K562 (cell line): ENCODE measurements around the gene SIGLEC6. TPM values are rescaled to one million over a fixed set of nuclear protein-coding genes. Genes with fewer than 3 reads are reported as not detected.

Source experiments
- ATAC-seq: fragments of 200-7000 bp; cut with Tn5 transposase; 3 replicates; pipeline ENCODE4 v1.9.1; 2020; ENCODE audit warnings: moderate library complexity
- BruUV-seq: library from RNA; stranded (reverse); fragments of 400-500 nt; replicated peaks from 2 replicates; lab custom pipeline; 2021; lab: Mats Ljungman, UMichigan
- CTCF ChIA-PET: fragments of 300-600 bp; formaldehyde crosslinking; extraction: SDS; loops from one replicate; lab custom pipeline; 2021; ENCODE audit warnings: low intra/inter-chr PET ratio; lab: Yijun Ruan, JAX
- POLR2A ChIA-PET: fragments of 300-600, 350-650 bp; sonication (Branson Sonifier 250); formaldehyde crosslinking; extraction: SDS; loops from one replicate; lab custom pipeline; 2021; ENCODE audit warnings: antibody characterized with exemption, inconsistent platforms; lab: Yijun Ruan, JAX
- DNase-seq, 4 experiments: peaks; one replicate each; pipeline versions ENCODE4 v3.0.0 to v3.0.0-alpha.2; 2011 to 2018; ENCODE audit warnings: low spot score in 3 of 4, mixed read lengths in 3 of 4; ENCODE audit errors: extremely low read depth in 1 of 4
- FAIRE-seq: peaks from 2 replicates; lab custom pipeline; 2011; peaks lifted over from hg19 to GRCh38; lab: Jason Lieb, UNC
- H2AFZ ChIP-seq: 2 replicates; pipeline ENCODE4 v1.6.0; 2011; ENCODE audit warnings: low read depth, low read length, control low read depth, inconsistent platforms
- H3K27ac ChIP-seq: fragments of 200-600 bp; 3 replicates; pipeline ENCODE4 v1.8.0; 2011; ENCODE audit warnings: low read depth, mild to moderate bottlenecking, control low read depth, inconsistent platforms, low read length, moderate library complexity, mixed read lengths; ENCODE audit errors: extremely low read depth
- H3K27me3 ChIP-seq, 2 experiments: fragments of 300-600 bp in 1 of 2; 2 replicates in 1 of 2; 3 replicates in 1 of 2; pipeline versions ENCODE4 v1.6.0 to v1.8.0; 2011; ENCODE audit warnings: inconsistent platforms in 2 of 2, low read length in 2 of 2, mild to moderate bottlenecking in 1 of 2, mixed read lengths in 1 of 2, moderate library complexity in 1 of 2; ENCODE audit not compliant: control insufficient read depth in 2 of 2, insufficient read depth in 2 of 2
- H3K36me3 ChIP-seq: fragments of 300-600 bp; 3 replicates; pipeline ENCODE4 v1.8.0; 2011; ENCODE audit warnings: mild to moderate bottlenecking, low read length, inconsistent platforms; ENCODE audit not compliant: control insufficient read depth, insufficient read depth
- H3K4me1 ChIP-seq, 2 experiments: fragments of 200-600 bp in 1 of 2; replicated peaks in 1 of 2; 2 replicates in 1 of 2; 3 replicates in 1 of 2; pipeline versions ENCODE4 v1.5.1 to v1.8.0; 2011; ENCODE audit warnings: inconsistent platforms in 2 of 2, low read length in 2 of 2, mild to moderate bottlenecking in 1 of 2, mixed read lengths in 1 of 2, moderate library complexity in 1 of 2; ENCODE audit not compliant: control insufficient read depth in 2 of 2, insufficient read depth in 2 of 2
- H3K4me2 ChIP-seq: 2 replicates; pipeline ENCODE4 v1.6.1; 2011; ENCODE audit warnings: low read length, control low read depth, inconsistent platforms, mixed read lengths; ENCODE audit not compliant: insufficient read depth
- H3K4me3 ChIP-seq: fragments of 200-600 bp; sonication (generic), shearing (Covaris generic); 2 replicates; pipeline ENCODE4 v1.5.1; 2016; ENCODE audit warnings: control low read depth, inconsistent platforms
- H3K79me2 ChIP-seq: fragments of 200-600 bp; 3 replicates; pipeline ENCODE4 v1.8.0; 2011; ENCODE audit warnings: low read length, inconsistent platforms; ENCODE audit not compliant: control insufficient read depth, insufficient read depth
- H3K9ac ChIP-seq, 2 experiments: 2 replicates each; pipeline versions ENCODE4 v1.6.0 to v1.6.1; 2011; ENCODE audit warnings: low read depth in 2 of 2, low read length in 2 of 2, control low read depth in 1 of 2, inconsistent platforms in 1 of 2, mild to moderate bottlenecking in 1 of 2, mixed read lengths in 1 of 2; ENCODE audit not compliant: insufficient read depth in 1 of 2
- H3K9me1 ChIP-seq: one replicate; pipeline ENCODE4 v1.6.0; 2011; ENCODE audit warnings: inconsistent platforms, mild to moderate bottlenecking, low read length, moderate library complexity; ENCODE audit not compliant: control insufficient read depth, insufficient read depth
- H3K9me3 ChIP-seq: replicated peaks from 2 replicates; pipeline ENCODE4 v1.5.1; 2011; ENCODE audit warnings: low read depth, low read length, inconsistent platforms; ENCODE audit not compliant: control insufficient read depth, insufficient read depth
- H4K20me1 ChIP-seq: replicated peaks from 2 replicates; pipeline ENCODE4 v1.6.1; 2011; ENCODE audit warnings: low read length, inconsistent platforms, mixed read lengths; ENCODE audit not compliant: control insufficient read depth, insufficient read depth
- CHD1 ChIP-seq: fragments of 200-600 bp; sonication (generic); IDR thresholded peaks from one replicate; pipeline ENCODE4 v1.6.1; 2012; ENCODE audit warnings: mild to moderate bottlenecking, moderate library complexity, low read length, inconsistent platforms
- ETV5 ChIP-seq: sonication (generic); formaldehyde crosslinking; IDR thresholded peaks from 2 replicates; pipeline ENCODE4 v1.4.0; 2020; ENCODE audit warnings: low read depth, mild to moderate bottlenecking, missing genetic modification reagents
- KAT7 ChIP-seq: sonication (generic); formaldehyde crosslinking; IDR thresholded peaks from 2 replicates; pipeline ENCODE4 v1.8.0; 2022; ENCODE audit warnings: missing genetic modification reagents, mild to moderate bottlenecking, borderline replicate concordance
- KLF10 ChIP-seq: fragments of 250-450 bp; sonication (Bioruptor Pico); IDR thresholded peaks from 2 replicates; pipeline ENCODE4 v1.6.1; 2021; ENCODE audit warnings: matching md5 sums
- MECOM ChIP-seq: fragments of 250-450 bp; sonication (Bioruptor Pico); IDR thresholded peaks from 2 replicates; pipeline ENCODE4 v1.8.0; 2022; ENCODE audit warnings: inconsistent platforms
- MEIS2 ChIP-seq: fragments of 450-650 bp; IDR thresholded peaks from 2 replicates; pipeline ENCODE4 v1.6.1; 2014; ENCODE audit warnings: mild to moderate bottlenecking; ENCODE audit not compliant: partially characterized antibody
- NBN ChIP-seq: fragments of 450-650 bp; IDR thresholded peaks from 2 replicates; pipeline ENCODE4 v1.6.1; 2016; ENCODE audit warnings: low read depth, mild to moderate bottlenecking
- NR2C2 ChIP-seq, 2 experiments: fragments of 200-800 bp in 1 of 2; sonication (Bioruptor generic) in 1 of 2; sonication (generic) in 1 of 2; formaldehyde crosslinking in 1 of 2; IDR thresholded peaks; 2 replicates each; pipeline versions ENCODE4 v1.6.1 to v1.8.0; 2016 to 2022; ENCODE audit warnings: mild to moderate bottlenecking in 1 of 2, missing compliant biosample characterization in 1 of 2, missing genetic modification characterization in 1 of 2, missing genetic modification reagents in 1 of 2
- NR3C1 ChIP-seq: sonication (generic); formaldehyde crosslinking; IDR thresholded peaks from 2 replicates; pipeline ENCODE4 v1.8.1; 2022; ENCODE audit warnings: missing genetic modification reagents
- PATZ1 ChIP-seq: fragments of 250-450 bp; sonication (Bioruptor Pico); IDR thresholded peaks from 2 replicates; pipeline ENCODE4 v1.5.0; 2020; ENCODE audit warnings: mild to moderate bottlenecking, borderline replicate concordance
- POLR2G ChIP-seq: fragments of 200-400 bp; formaldehyde crosslinking; IDR thresholded peaks from 2 replicates; pipeline ENCODE4 v1.6.1; 2017; ENCODE audit warnings: low read depth, mild to moderate bottlenecking, antibody characterized with exemption, low read length, moderate library complexity
- RHOXF2B ChIP-seq: fragments of 250-450 bp; sonication (Bioruptor Pico); conservative IDR thresholded peaks from 2 replicates; pipeline ENCODE4 v1.5.1; 2021
- ZNF695 ChIP-seq: fragments of 450-650 bp; formaldehyde crosslinking; IDR thresholded peaks from 2 replicates; pipeline ENCODE4 v1.4.0; 2020; ENCODE audit warnings: mild to moderate bottlenecking, moderate library complexity
- WGBS: fragments of 100-300 bp; shearing (Covaris generic); methylation state at CpG from one replicate; pipeline ENCODE4 v1.1.6; 2016; ENCODE audit warnings: low coverage, mixed read lengths; ENCODE audit not compliant: insufficient coverage; ENCODE audit errors: missing lambda C conversion rate; 5-methylcytosine and 5-hydroxymethylcytosine counted together
- in situ Hi-C: fragments of 300-500 bp; cut with MboI; formaldehyde crosslinking; loops from 4 replicates; pipeline ENCODE4 v1.15.0; 2018; ENCODE audit warnings: inconsistent platforms, mixed read lengths
- intact Hi-C: fragments of 100-400 bp; cut with micrococcal nuclease; formaldehyde crosslinking; loops from 2 replicates; pipeline ENCODE4 v1.14.2; 2022
- polyA plus RNA-seq, 8 experiments: library from polyadenylated mRNA; depleted of rRNA in 4 of 8; stranded (reverse) in 5 of 8; unstranded in 3 of 8; fragments of >200 nt; fragmentation: Nextera tagmentation in 2 of 8; fragmentation: Illumina TruSeq in 1 of 8; extraction: Ambion mirVana in 2 of 8; extraction: Trizol in 1 of 8; gene quantifications; 2 replicates each; pipeline versions ENCODE4 v1.2.1 to v1.2.3, GENCODE V29; 2011 to 2014; ENCODE audit warnings: inconsistent platforms in 1 of 8, missing spikeins in 1 of 8
- total RNA-seq, 7 experiments: library from RNA; depleted of rRNA in 6 of 7; stranded (reverse); fragments of >200 nt in 6 of 7; fragmentation: Illumina TruSeq in 2 of 7; extraction: Trizol in 2 of 7; gene quantifications; 2 replicates each; pipeline versions ENCODE4 v1.2.1 to v1.2.3, GENCODE V29; 2011 to 2021; ENCODE audit warnings: low replicate concordance in 1 of 7
- TF ChIP-seq, protein P1 (sequence below), 2 experiments: IDR thresholded peaks; 2 replicates each; pipeline ENCODE4 v1.6.1; 2012; ENCODE audit warnings: improper control_type of control experiment in 2 of 2, low read depth in 2 of 2, low read length in 2 of 2, borderline replicate concordance in 1 of 2
- TF ChIP-seq, protein P2 (sequence below): fragments of 450-650 bp; IDR thresholded peaks from 2 replicates; pipeline ENCODE4 v1.6.1; 2016

Gene SIGLEC6
- total and polyA plus RNA-seq, 9 of the 15 experiments (the other 6 are each of a cell fraction or from before 2014, with no cell fraction given), result 0.03 to 17.5 (median 0.71) TPM

DNA sequence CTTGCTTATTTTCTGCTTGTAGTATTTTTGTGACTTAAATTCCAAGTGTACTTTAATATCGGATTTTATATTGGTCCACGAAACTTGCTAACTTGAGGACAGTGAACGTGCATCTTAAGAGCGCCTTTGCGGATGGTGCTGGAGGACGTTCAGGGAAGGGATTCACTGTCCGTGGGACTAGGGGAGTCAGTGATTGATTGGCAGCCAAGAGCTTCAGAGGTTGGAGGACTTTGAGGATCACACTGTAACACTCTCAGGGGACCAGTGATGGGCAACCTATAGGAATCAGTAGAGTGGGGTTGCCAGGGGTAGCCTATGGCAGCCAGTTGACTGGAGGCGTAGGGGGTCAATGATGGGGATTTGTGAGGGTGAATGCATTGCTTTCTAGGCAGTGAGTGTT is 40.1 kb upstream of the SIGLEC6 start:
- H3K4me2 ChIP-seq, result peak overlapping the region; percentile 97
- H3K36me3 ChIP-seq, result peaks cover 39% of the 10 kb centered on the region
- H3K27me3 ChIP-seq, result no peaks in the 10 kb centered on the region
- intact Hi-C loops, result no loop called here
- peaks cover 55% of the 10 kb centered on the region for H3K79me2 ChIP-seq
- no peaks in the 10 kb centered on the region for H4K20me1 ChIP-seq
- H2AFZ ChIP-seq, result no peak overlapping the region
- no peaks in the 10 kb centered on the region for H3K9me3 ChIP-seq
- H3K4me1 ChIP-seq, result peaks cover 10 to 49% of the 10 kb centered on the region in 2 experiments
- DNase-seq, result peak in 1 of 4 experiments; percentile 22
- in situ Hi-C loops, result no loop called here
- H3K9ac ChIP-seq, result peak overlapping the region; percentile 66 to 86; a peak in 3 of 4 replicates
- 0% methylated on average over 8 of the region's 8 CpGs for WGBS
- ChIA-PET CTCF (interaction anchor here (1.2 kb wide), 1 partner anchor 99 kb away, joined by 4 read pairs; no protein-coding TSS in a partner anchor), POLR2A (interaction anchor here (0.7 to 1.9 kb wide), 5 partner anchors 10 to 131 kb away, joined by 3 to 16 read pairs (median 3); no protein-coding TSS in a partner anchor)
- peak; percentile 28 for ATAC-seq
- no peaks in the 10 kb centered on the region for H3K9me1 ChIP-seq
- TF ChIP-seq, protein P1, sequence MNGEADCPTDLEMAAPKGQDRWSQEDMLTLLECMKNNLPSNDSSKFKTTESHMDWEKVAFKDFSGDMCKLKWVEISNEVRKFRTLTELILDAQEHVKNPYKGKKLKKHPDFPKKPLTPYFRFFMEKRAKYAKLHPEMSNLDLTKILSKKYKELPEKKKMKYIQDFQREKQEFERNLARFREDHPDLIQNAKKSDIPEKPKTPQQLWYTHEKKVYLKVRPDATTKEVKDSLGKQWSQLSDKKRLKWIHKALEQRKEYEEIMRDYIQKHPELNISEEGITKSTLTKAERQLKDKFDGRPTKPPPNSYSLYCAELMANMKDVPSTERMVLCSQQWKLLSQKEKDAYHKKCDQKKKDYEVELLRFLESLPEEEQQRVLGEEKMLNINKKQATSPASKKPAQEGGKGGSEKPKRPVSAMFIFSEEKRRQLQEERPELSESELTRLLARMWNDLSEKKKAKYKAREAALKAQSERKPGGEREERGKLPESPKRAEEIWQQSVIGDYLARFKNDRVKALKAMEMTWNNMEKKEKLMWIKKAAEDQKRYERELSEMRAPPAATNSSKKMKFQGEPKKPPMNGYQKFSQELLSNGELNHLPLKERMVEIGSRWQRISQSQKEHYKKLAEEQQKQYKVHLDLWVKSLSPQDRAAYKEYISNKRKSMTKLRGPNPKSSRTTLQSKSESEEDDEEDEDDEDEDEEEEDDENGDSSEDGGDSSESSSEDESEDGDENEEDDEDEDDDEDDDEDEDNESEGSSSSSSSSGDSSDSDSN (IDR thresholded peaks at IDR 0.05; ENCODE audit: borderline replicate concordance in 1 of 2, low read depth in 2 of 2, low read length in 2 of 2), result 0 out of 4 replicates have a peak, but pooled peaks of 1 of the 2 experiments have one; percentile 47
- TF ChIP-seq PATZ1 (CRISPR knock-in tag) (no peak), KLF10 (CRISPR knock-in tag) (0 out of 2 replicates have a peak, but pooled peaks have one; percentile 38), POLR2G (no peak), NBN (no peak), NR2C2 (CRISPR knock-in tag; IDR thresholded peaks at IDR 0.05) (0 out of 2 replicates have a peak, but pooled peaks have one; percentile 51), NR2C2 (tag; IDR thresholded peaks at IDR 0.05) (no peak), CHD1 (peak; percentile 41), NR3C1 (CRISPR knock-in tag) (no peak), RHOXF2B (CRISPR knock-in tag) (no peak), ETV5 (no peak), MECOM (peak; percentile 63; the same call in 1 of the 2 replicates), KAT7 (CRISPR knock-in tag) (0 out of 2 replicates have a peak, but pooled peaks have one; percentile 12), MEIS2 (peak; percentile 30), ZNF695 (CRISPR knock-in tag) (no peak)
- TF ChIP-seq, protein P2, sequence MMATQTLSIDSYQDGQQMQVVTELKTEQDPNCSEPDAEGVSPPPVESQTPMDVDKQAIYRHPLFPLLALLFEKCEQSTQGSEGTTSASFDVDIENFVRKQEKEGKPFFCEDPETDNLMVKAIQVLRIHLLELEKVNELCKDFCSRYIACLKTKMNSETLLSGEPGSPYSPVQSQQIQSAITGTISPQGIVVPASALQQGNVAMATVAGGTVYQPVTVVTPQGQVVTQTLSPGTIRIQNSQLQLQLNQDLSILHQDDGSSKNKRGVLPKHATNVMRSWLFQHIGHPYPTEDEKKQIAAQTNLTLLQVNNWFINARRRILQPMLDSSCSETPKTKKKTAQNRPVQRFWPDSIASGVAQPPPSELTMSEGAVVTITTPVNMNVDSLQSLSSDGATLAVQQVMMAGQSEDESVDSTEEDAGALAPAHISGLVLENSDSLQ, result peak; percentile 88
- TF ChIP-seq, all 486 proteins: peak for 8
- Histone ChIP-seq H3K4me3 (peak overlapping the region; percentile 71), H3K27ac (peak overlapping the region; percentile 76)
- BruUV-seq, result TSS peak; percentile 53
- FAIRE-seq, result no peak
